GM10266 (cell line): ENCODE data around the gene MAPKAPK2.

Experiments
- DNase-seq: peaks from one replicate; pipeline ENCODE4 v3.0.0; 2012; ENCODE audit errors: extremely low spot score
- CTCF ChIP-seq: IDR thresholded peaks from 2 replicates; pipeline ENCODE4 v1.5.1; 2012; ENCODE audit warnings: mild to moderate bottlenecking, low read depth; ENCODE audit not compliant: control insufficient read depth, insufficient read depth; ENCODE audit errors: missing control alignments

Gene MAPKAPK2

GRCh38 chr1:206709322-206709721 lies 24.6 kb downstream of the MAPKAPK2 start:
- no peak for DNase-seq
- TF ChIP-seq CTCF: no peak

- no peak for DNase-seq
- TF ChIP-seq CTCF: no peak
Measured at GRCh38 chr1:206709772-206710459, 25.2 kb downstream of the MAPKAPK2 start.

- DNase-seq: no peak
- no peak for TF ChIP-seq CTCF
Measured at GRCh38 chr1:206710460-206710823, 25.7 kb downstream of the MAPKAPK2 start.

GRCh38 chr1:206713070-206713469 lies 28.4 kb downstream of the MAPKAPK2 start:
- TF ChIP-seq CTCF: no peak
- DNase-seq: no peak

GRCh38 chr1:206713910-206714312 lies 29.2 kb downstream of the MAPKAPK2 start:
- TF ChIP-seq CTCF: no peak
- DNase-seq: no peak

GRCh38 chr1:206714331-206715058 lies 29.8 kb downstream of the MAPKAPK2 start:
- no peak for TF ChIP-seq CTCF
- DNase-seq: no peak

- DNase-seq: no peak
- TF ChIP-seq CTCF: no peak
Measured at GRCh38 chr1:206715120-206715519, 30.4 kb downstream of the MAPKAPK2 start.
